GOT3 (cell line): Measurements from ENCODE around the gene TAOK1.
"Not testable (repeated sequence)": the region's sequence is repeated elsewhere in the genome, so short reads cannot be mapped to it uniquely, and the experiment has no call there.

Source experiments
- DNase-seq: peaks from one replicate; lab custom pipeline; 2025; ENCODE audit warnings: mixed read lengths; lab: John Stamatoyannopoulos, UW

Gene TAOK1

DNA sequence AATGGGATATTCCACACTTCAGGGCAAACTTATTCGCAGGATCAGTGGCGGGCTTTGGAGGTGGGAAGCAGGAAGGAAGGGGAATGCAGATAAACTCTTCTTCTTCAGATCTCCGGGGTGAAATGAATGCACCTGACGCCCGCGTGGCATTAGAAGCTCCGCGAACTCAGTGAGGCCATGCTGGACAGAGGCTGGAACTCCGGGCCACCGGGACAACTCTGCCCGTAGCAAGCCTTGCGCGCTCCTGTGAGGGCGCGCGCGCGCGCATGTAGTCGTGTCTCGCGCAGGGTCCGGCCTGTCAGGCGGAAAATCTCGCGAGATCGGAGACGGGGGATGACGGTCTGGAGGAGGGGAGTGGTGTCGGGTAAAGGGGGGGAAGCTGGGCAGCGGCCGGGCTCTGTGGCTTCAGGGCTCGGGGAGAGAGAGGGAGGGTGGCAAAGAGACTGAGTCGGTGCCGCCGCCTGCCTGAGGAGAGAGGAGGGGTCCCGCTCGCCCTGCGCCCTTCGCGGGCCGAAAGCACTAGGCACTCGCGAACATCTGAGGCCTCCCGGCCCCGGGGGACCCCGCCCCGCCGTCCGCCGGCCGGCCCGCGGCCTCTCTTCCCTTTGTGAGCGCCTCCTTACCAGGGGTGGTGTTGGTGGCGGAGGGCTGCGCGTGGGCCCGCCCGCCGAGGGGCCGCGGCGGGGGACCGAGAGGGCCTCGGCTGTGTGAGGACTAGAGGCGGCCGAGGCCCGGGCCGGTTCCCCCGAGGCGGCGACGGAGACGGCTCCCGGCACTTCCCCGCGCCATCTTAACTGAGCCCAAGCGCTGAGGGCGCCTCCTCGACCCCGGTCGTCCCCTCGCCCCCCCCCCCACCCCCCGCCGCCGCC, at the start of gene TAOK1:
Gene TAOK1, plus strand, starts transcription at position 382 of the 869 bp plus-strand sequence. CDS start 61,186 bp downstream, outside the sequence.
- DNase-seq: peak; percentile 89

- DNase-seq: no peak
Observed at GRCh38 chr17:29341726-29342125, 48.4 kb upstream of the TAOK1 start.

DNA sequence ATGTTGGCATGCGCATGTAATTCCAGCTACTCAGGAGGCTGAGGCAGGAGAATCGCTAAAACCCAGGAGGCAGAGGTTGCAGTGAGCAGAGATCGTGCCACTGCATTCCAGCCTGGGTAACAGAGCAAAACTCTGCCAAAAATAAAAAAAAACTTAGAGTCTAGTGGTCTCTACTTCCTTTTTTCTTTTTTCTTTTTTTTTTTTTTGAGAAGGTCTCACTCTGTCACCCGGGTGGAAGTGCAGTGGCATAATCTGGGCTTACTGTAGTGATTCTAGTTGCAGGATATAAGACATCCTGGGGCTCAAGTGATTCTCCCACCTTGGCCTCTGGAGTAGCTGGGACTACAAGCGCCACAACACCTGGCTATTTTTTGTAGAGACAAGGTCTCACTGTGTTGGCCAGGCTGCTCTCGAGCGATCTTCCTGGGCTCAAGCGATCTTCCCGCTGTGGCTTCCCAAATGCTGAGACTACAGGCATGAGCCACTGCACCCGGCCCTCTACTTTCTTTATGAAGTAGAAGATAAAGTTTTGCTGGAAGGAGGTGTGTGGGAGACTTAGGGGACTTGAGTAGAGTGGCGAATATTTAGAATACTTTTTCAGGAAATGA, 47.9 kb upstream of the TAOK1 start:
- DNase-seq: no peak

- no peak for DNase-seq
Observed at GRCh38 chr17:29344201-29344856, 45.8 kb upstream of the TAOK1 start.

- no peak for DNase-seq
Observed at GRCh38 chr17:29345066-29345465, 45.1 kb upstream of the TAOK1 start.

DNA sequence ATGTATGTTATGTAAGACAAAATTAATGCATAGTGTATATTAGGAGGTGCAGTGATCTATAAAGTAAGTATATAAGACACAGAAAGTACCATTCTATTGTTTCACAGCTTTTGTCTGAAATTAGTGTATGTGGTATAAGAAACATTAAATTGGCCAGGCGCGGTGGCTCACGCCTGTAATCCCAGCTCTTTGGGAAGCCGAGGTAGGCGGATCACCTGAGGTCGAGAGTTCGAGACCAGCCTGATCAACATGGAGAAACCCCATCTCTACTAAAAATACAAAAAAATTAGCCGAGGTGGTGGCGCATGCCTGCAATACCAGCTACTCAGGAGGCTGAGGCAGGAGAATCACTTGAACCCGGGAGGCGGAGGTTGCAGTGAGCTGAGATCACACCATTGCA, 44.7 kb upstream of the TAOK1 start:
- not testable (repeated sequence) for DNase-seq

DNA sequence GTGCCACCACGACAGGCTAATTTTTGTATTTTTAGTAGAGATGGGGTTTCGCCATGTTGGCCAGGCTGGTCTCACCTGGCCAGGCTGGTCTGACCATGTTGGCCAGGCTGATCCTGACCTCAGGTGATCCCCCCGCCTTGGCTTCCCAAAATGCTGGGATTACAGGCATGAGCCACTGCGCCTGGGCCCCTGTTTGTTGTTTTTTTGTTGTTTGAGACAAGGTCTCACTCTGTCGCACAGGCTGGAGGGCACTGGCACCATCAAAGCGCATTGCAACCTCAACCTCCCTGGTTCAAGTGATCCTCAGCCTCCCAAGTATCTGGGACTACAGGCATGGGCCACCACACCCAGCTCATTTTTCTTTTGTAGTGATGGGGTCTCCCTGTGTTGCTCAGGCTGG, 43.7 kb upstream of the TAOK1 start:
- DNase-seq: no peak

DNA sequence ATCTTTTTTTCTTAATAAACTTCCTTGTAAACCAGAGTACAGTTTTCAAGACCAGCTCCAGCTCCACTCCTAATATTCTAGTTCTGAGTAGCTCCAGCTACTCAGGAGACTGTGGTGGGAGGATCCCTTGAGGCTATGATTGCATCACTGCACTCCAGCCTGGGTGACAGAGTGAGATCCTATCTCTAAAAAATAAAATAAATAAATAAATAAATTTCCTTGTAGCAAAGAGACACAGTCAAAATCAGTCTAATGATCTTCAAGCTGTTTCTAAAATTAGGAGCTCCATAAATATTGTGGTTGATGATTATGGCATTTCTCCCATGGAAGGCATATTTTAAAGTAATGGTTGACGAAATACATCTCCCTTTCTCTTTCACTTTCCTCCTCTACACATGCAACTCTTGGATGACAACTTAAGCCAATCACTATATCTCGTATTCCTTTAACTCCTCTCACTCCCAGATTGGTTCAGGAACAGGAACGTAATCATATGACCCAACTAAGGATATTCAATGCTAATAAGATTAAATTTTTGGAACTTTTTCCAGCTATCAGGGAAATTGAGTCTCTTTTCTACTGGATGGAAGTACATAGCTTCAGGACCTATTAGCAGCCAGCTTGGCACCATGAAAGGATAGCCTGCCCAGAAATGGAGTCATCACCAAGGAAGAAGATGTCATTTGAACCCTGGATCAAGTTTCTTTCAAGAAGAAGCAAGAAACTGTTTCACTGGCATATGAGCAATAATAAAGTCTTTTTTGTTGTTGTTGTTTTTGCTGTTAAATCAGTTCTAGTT, 42.1 kb upstream of the TAOK1 start:
- no peak for DNase-seq

GRCh38 chr17:29349409-29349808, 40.8 kb upstream of the TAOK1 start:
- no peak for DNase-seq

DNA sequence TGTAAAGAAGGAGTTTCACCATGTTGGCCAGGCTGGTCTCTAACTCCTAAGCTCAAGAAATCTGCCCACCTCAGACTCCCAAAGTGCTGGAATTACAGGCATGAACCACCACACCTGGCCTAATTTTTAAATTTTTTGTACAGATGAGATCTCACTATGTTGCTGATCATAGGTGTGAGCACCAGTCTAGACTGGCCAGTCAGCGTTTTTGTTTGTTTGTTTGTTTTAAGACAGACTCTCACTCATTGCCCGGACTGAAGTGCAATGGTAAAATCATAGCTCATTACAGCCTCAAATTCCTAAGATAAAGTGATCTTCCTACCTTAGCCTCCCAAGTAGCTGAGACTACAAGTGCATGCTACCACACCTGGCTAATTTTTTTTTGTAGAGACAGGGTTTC, 38.0 kb upstream of the TAOK1 start:
- no peak for DNase-seq

- DNase-seq: no peak
Observed at GRCh38 chr17:29357232-29357631, 32.9 kb upstream of the TAOK1 start.

- no peak for DNase-seq
Observed at GRCh38 chr17:29357821-29358232, 32.3 kb upstream of the TAOK1 start.

DNA sequence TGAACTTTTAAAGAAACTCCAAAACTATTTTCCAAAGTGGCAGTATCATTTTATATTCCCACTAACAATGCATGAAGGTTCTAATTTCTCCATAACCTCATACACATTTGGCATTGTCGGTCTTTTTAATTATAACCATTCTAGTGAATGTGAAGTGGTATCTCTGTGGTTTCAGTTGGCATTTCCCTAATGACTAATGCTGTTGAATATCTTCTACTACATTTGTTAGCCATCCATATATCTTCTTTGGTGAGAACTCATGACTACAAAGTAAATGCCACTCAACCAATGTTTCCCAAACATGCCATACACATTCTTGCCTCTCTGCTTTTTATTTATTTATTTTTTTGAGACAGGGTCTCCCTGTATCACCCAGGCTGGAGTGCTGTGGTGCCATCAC, 31.7 kb upstream of the TAOK1 start:
- DNase-seq: no peak

DNA sequence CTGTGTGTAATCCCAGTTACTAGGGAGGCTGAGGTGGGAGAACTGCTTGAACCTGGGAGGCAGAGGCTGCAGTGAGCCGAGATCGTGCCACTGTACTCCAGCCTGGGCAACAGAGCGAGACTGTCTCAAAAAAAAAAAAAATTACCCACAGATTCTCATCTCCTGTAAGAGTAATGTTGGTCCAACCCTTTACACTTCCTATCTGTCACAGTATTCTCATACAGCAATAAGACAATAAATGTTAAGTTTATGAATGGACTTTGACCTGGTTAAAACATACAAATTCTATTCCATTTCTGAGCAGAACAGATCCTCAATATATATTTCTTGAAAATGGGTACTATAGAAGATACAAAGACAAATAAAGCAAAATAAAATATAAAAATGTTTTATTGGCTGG, 30.4 kb upstream of the TAOK1 start:
- no peak for DNase-seq

DNA sequence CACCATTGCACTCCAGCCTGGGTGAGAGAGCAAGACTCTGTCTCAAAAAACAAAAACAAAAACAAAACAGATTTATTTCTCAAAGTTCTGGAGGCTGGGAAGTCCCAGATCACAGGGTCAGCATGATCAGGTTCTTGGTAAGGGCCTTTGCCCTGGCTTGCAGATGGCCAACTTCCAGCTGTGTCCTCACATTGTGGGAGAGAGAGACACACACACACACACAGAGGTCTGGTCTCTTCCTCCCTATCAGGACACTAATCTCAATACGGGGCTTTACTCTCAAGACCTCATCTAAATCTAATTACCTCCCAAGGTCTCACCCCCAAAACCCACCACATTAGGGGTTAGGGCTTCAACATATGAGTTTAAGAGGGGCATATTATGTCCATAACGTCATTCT, 26.4 kb upstream of the TAOK1 start:
- no peak for DNase-seq

GRCh38 chr17:29364691-29365090, 25.5 kb upstream of the TAOK1 start:
- DNase-seq: no peak

GRCh38 chr17:29368161-29368560, 22.0 kb upstream of the TAOK1 start:
- no peak for DNase-seq

- no peak for DNase-seq
Observed at GRCh38 chr17:29368926-29369325, 21.2 kb upstream of the TAOK1 start.

GRCh38 chr17:29369831-29370735, 20.1 kb upstream of the TAOK1 start:
- DNase-seq: no peak

GRCh38 chr17:29376667-29377270, 13.4 kb upstream of the TAOK1 start:
- no peak for DNase-seq

- no peak for DNase-seq
Observed at GRCh38 chr17:29378500-29378899, 11.7 kb upstream of the TAOK1 start.
